ENCODE results near the gene PPP1R7. TPM values are rescaled to one million over a fixed set of nuclear protein-coding genes. Genes with fewer than 3 reads are reported as not detected.

Gene PPP1R7
- total and polyA plus RNA-seq, 9 of the 15 experiments (the other 6 are each of a cell fraction or from before 2014, with no cell fraction given): 37.5 to 75.0 (median 50.5) TPM

DNA sequence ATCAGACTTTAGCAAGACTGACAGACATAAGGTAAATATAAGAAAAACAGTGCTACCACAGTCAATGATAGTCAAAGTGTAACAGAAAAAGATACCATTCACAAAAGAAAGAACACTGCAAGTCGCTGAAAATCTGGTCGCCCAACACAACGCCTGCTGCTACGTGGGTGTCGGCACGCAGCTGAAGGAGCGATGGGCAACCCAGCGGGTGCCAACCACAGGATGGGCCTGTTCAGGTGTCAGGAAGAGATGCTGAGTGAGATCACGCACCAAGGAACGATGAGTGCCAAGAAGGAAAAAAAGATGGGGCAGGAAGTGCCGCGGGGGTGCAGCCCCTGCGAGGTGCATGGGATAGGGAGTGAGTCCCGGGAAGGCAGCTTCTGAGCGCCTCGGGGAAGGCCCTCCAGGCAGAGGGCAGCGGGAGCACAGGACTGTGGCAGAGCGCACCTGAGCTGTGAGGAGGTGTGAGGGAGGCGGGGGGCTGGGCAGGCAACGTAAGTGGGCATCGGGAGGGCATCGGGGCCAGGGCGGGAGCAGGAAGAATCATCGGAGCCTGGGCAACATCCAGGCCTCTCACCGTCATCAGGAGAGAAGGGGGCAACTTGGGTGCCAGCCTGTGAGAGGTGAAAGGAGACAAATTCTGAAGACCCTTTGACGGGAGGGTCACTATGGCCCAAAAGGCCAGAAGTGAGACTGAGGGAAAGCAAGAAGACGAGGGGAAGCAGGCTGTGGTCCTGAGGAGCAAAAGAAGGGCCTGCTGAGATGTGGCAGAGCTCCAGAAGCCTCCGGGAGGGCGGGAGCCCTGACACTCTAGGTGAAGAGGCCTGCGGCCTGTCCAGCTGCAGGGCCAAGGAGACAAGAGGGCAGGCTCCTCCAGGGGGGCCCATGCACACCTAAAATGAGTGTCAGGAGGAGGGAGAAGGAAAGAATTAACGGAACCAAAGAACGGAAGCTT, 33.4 kb upstream of the PPP1R7 start:
- Histone ChIP-seq H3K36me3 (ENCODE audit: control insufficient read depth, insufficient read depth, low read length) (peaks cover 15% of the 10 kb centered on the region; the same call in 1 of the 3 replicates), H3K4me2 (ENCODE audit: insufficient read depth, low read length) (no peak overlapping the region), H3K4me3 (no peak overlapping the region), H2AFZ (ENCODE audit: low read depth, low read length) (no peak overlapping the region), H3K79me2 (ENCODE audit: control insufficient read depth, insufficient read depth, low read length) (no peaks in the 10 kb centered on the region), H3K9me1 (ENCODE audit: control insufficient read depth, insufficient read depth, low read length) (no peaks in the 10 kb centered on the region), H3K9me3 (replicated peaks; ENCODE audit: control insufficient read depth, insufficient read depth, low read depth, low read length) (no peaks in the 10 kb centered on the region), H3K27me3 (ENCODE audit: control insufficient read depth in 2 of 2, insufficient read depth in 2 of 2, low read length in 2 of 2) (no peaks in the 10 kb centered on the region), H3K4me1 (replicated peaks in 1 of 2; ENCODE audit: control insufficient read depth in 2 of 2, insufficient read depth in 2 of 2, low read length in 2 of 2) (no peaks in the 10 kb centered on the region), H3K9ac (ENCODE audit: insufficient read depth in 1 of 2, low read depth in 2 of 2, low read length in 2 of 2) (peak overlapping the region in 1 of 2 experiments; percentile 35; a peak in 1 of 4 replicates), H4K20me1 (replicated peaks; ENCODE audit: control insufficient read depth, insufficient read depth, low read length) (no peaks in the 10 kb centered on the region), H3K27ac (ENCODE audit: extremely low read depth, low read depth, low read length) (no peak overlapping the region)
- ChIA-PET CTCF (ENCODE audit: low intra/inter-chr PET ratio) (no interaction called here), POLR2A (interaction anchor here (0.6 kb wide), 1 partner anchor 219 kb away, joined by 5 read pairs; no protein-coding TSS in a partner anchor)
- WGBS (ENCODE audit: insufficient coverage, low coverage, missing lambda C conversion rate): 80% methylated on average over 19 of the region's 32 CpGs
- no peak for FAIRE-seq
- intact Hi-C loops (cut with micrococcal nuclease): no loop called here
- DNase-seq (ENCODE audit: extremely low read depth in 1 of 4, low spot score in 3 of 4): no peak
- BruUV-seq (replicated peaks): no TSS peak
- ATAC-seq: no peak
- in situ Hi-C loops (cut with MboI): no loop called here
- TF ChIP-seq BCL6 (CRISPR knock-in tag; IDR thresholded peaks at IDR 0.05) (no peak), TGIF2 (CRISPR knock-in tag; IDR thresholded peaks at IDR 0.05) (no peak), MTA2 (IDR thresholded peaks at IDR 0.05; ENCODE audit: low read depth) (no peak), POLR2A (conservative IDR thresholded peaks at IDR 0.05) (no peak), NFATC3 (IDR thresholded peaks at IDR 0.05) (no peak), ILF3 (IDR thresholded peaks at IDR 0.05; ENCODE audit: borderline replicate concordance) (no peak), SNIP1 (IDR thresholded peaks at IDR 0.05; ENCODE audit: low read depth) (no peak), CTBP1 (IDR thresholded peaks at IDR 0.05; ENCODE audit: borderline replicate concordance) (no peak), ETV5 (CRISPR knock-in tag; IDR thresholded peaks at IDR 0.05; ENCODE audit: low read depth) (no peak), HMG20B (CRISPR knock-in tag; IDR thresholded peaks at IDR 0.05) (no peak), SMARCC2 (IDR thresholded peaks at IDR 0.05; ENCODE audit: low read depth) (no peak), U2AF2 (optimal IDR thresholded peaks at IDR 0.05; ENCODE audit: low read depth, low read length) (no peak), MCM2 (IDR thresholded peaks at IDR 0.05; ENCODE audit: low read depth) (no peak), ZNF24 (IDR thresholded peaks at IDR 0.05) (no peak), BACH1 (tag; IDR thresholded peaks at IDR 0.05) (no peak)
- TF ChIP-seq, protein P1, sequence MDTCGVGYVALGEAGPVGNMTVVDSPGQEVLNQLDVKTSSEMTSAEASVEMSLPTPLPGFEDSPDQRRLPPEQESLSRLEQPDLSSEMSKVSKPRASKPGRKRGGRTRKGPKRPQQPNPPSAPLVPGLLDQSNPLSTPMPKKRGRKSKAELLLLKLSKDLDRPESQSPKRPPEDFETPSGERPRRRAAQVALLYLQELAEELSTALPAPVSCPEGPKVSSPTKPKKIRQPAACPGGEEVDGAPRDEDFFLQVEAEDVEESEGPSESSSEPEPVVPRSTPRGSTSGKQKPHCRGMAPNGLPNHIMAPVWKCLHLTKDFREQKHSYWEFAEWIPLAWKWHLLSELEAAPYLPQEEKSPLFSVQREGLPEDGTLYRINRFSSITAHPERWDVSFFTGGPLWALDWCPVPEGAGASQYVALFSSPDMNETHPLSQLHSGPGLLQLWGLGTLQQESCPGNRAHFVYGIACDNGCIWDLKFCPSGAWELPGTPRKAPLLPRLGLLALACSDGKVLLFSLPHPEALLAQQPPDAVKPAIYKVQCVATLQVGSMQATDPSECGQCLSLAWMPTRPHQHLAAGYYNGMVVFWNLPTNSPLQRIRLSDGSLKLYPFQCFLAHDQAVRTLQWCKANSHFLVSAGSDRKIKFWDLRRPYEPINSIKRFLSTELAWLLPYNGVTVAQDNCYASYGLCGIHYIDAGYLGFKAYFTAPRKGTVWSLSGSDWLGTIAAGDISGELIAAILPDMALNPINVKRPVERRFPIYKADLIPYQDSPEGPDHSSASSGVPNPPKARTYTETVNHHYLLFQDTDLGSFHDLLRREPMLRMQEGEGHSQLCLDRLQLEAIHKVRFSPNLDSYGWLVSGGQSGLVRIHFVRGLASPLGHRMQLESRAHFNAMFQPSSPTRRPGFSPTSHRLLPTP (IDR thresholded peaks at IDR 0.05; ENCODE audit: borderline replicate concordance, extremely low read depth, insufficient read length): no peak
- TF ChIP-seq, protein P2, sequence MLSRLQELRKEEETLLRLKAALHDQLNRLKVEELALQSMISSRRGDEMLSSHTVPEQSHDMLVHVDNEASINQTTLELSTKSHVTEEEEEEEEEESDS (CRISPR knock-in tag; IDR thresholded peaks at IDR 0.05): no peak
- TF ChIP-seq, protein P3, sequence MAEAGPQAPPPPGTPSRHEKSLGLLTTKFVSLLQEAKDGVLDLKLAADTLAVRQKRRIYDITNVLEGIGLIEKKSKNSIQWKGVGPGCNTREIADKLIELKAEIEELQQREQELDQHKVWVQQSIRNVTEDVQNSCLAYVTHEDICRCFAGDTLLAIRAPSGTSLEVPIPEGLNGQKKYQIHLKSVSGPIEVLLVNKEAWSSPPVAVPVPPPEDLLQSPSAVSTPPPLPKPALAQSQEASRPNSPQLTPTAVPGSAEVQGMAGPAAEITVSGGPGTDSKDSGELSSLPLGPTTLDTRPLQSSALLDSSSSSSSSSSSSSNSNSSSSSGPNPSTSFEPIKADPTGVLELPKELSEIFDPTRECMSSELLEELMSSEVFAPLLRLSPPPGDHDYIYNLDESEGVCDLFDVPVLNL (CRISPR knock-in tag; IDR thresholded peaks at IDR 0.05; ENCODE audit: low read depth): no peak
- TF ChIP-seq, protein P4, sequence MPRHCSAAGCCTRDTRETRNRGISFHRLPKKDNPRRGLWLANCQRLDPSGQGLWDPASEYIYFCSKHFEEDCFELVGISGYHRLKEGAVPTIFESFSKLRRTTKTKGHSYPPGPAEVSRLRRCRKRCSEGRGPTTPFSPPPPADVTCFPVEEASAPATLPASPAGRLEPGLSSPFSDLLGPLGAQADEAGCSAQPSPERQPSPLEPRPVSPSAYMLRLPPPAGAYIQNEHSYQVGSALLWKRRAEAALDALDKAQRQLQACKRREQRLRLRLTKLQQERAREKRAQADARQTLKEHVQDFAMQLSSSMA (CRISPR knock-in tag; IDR thresholded peaks at IDR 0.05): no peak

All from K562 (cell line).